H1 (cell line): ENCODE results near the gene CAMTA1.

Source experiments
- HDAC6 ChIP-seq: IDR thresholded peaks from one replicate; pipeline ENCODE4 v1.7.1; 2012; ENCODE audit warnings: low read depth, mild to moderate bottlenecking, inconsistent platforms, low read length, moderate library complexity
- NANOG ChIP-seq: IDR thresholded peaks from 2 replicates; pipeline ENCODE4 v1.6.1; 2011; ENCODE audit warnings: low read length, low read depth, mild to moderate bottlenecking, inconsistent platforms; ENCODE audit not compliant: insufficient read depth, poor library complexity, severe bottlenecking
- POLR2A ChIP-seq, 2 experiments: IDR thresholded peaks; 1 replicate in 1 of 2; 2 replicates in 1 of 2; pipeline ENCODE4 v1.6.1; 2011; ENCODE audit warnings: low read depth in 2 of 2, low read length in 2 of 2, mild to moderate bottlenecking in 2 of 2; ENCODE audit errors: control extremely low read depth in 1 of 2
- RAD21 ChIP-seq, 2 experiments: IDR thresholded peaks in 1 of 2; conservative IDR thresholded peaks in 1 of 2; 2 replicates each; pipeline ENCODE4 v1.6.1; 2011; ENCODE audit warnings: low read depth in 2 of 2, low read length in 2 of 2, improper control_type of control experiment in 1 of 2, inconsistent platforms in 1 of 2, mild to moderate bottlenecking in 1 of 2, moderate library complexity in 1 of 2
- TCF12 ChIP-seq: IDR thresholded peaks from 2 replicates; pipeline ENCODE4 v1.6.1; 2011; ENCODE audit warnings: low read depth, mild to moderate bottlenecking, low read length
- YY1 ChIP-seq: IDR thresholded peaks from 2 replicates; pipeline ENCODE4 v1.6.1; 2011; ENCODE audit warnings: low read depth, mild to moderate bottlenecking, low read length
- TF ChIP-seq, protein P1 (sequence below), 3 experiments: IDR thresholded peaks; 1 replicate in 2 of 3; 2 replicates in 1 of 3; pipeline versions ENCODE4 v1.5.1 to v1.6.1; 2011; ENCODE audit warnings: low read length in 3 of 3, mild to moderate bottlenecking in 3 of 3, inconsistent platforms in 2 of 3, low read depth in 1 of 3, moderate library complexity in 1 of 3; ENCODE audit not compliant: insufficient read depth in 1 of 3; ENCODE audit errors: control extremely low read depth in 1 of 3

DNA sequence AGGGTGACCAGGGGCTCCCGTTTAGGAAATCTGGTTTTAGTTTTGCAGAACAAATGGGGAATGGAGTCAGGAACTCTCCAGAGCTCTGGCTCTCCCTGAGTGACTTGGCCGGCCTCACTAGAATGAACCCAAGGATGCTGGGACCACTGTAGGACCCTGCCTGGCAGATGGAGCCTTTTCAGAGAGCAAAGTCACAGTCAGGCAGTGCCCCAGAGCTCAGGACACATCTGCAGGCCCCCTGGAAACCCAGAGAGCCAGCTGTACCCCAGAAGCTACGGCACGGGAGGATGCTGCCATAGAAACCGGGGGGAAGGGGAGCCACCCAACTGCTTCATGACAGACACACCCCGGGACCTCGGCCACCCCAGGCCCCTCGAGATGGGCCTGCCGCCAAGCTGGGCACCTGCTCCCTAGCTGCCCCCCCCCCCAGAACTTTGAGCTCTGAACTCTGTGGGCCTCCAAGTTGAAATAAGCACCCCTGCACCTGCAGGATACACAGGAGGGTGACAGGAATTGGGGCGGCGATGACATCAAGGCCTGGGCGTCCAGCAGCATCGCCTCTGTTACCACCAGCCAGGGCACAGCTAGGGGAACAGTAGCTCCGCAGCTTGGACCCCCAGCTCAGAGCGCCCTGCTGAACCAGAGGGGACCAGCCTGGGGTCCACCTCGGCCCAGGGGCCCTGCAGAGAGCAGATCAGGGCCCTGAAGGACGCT, 894.1 kb downstream of the CAMTA1 start:
- TF ChIP-seq, protein P1, sequence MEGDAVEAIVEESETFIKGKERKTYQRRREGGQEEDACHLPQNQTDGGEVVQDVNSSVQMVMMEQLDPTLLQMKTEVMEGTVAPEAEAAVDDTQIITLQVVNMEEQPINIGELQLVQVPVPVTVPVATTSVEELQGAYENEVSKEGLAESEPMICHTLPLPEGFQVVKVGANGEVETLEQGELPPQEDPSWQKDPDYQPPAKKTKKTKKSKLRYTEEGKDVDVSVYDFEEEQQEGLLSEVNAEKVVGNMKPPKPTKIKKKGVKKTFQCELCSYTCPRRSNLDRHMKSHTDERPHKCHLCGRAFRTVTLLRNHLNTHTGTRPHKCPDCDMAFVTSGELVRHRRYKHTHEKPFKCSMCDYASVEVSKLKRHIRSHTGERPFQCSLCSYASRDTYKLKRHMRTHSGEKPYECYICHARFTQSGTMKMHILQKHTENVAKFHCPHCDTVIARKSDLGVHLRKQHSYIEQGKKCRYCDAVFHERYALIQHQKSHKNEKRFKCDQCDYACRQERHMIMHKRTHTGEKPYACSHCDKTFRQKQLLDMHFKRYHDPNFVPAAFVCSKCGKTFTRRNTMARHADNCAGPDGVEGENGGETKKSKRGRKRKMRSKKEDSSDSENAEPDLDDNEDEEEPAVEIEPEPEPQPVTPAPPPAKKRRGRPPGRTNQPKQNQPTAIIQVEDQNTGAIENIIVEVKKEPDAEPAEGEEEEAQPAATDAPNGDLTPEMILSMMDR (IDR thresholded peaks at IDR 0.05; ENCODE audit: control extremely low read depth in 1 of 3, insufficient read depth in 1 of 3, low read depth in 1 of 3, low read length in 3 of 3) = no peak
- TF ChIP-seq RAD21 (IDR thresholded peaks at IDR 0.05 in 1 of 2, conservative IDR thresholded peaks at IDR 0.05 in 1 of 2; ENCODE audit: low read depth in 2 of 2, low read length in 2 of 2) (no peak), YY1 (no peak), NANOG (no peak), HDAC6 (no peak), POLR2A (IDR thresholded peaks at IDR 0.05; ENCODE audit: control extremely low read depth in 1 of 2, low read depth in 2 of 2, low read length in 2 of 2) (no peak), TCF12 (no peak)
